IMR-90 (cell line): ENCODE results near the gene GPR153. TPM values are rescaled to one million over a fixed set of nuclear protein-coding genes. Genes with fewer than 3 reads are reported as not detected.

Source experiments
- ATAC-seq: fragments of 200-7000 bp; cut with Tn5 transposase; 2 replicates; pipeline ENCODE4 v1.9.1; 2020; ENCODE audit warnings: low read depth, mild to moderate bottlenecking, moderate library complexity
- BruUV-seq: library from RNA; stranded (reverse); fragments of 400-500 nt; replicated peaks from 2 replicates; lab custom pipeline; 2021; lab: Mats Ljungman, UMichigan
- CTCF ChIA-PET: fragments of 300-600 bp; formaldehyde crosslinking; extraction: SDS; loops from one replicate; lab custom pipeline; 2021; ENCODE audit warnings: antibody characterized with exemption; lab: Yijun Ruan, JAX
- POLR2A ChIA-PET: fragments of 300-600 bp; sonication (Branson Sonifier 250); formaldehyde crosslinking; loops from one replicate; lab custom pipeline; 2022; ENCODE audit warnings: antibody characterized with exemption; ENCODE audit not compliant: unreplicated experiment; lab: Charles Lee
- DNase-seq: peaks from one replicate; pipeline ENCODE4 v3.0.0; 2013
- H2AFZ ChIP-seq: replicated peaks from 2 replicates; pipeline ENCODE3; 2013; ENCODE audit warnings: low read length, mild to moderate bottlenecking; ENCODE audit not compliant: poor library complexity
- H2AK5ac ChIP-seq: 2 replicates; pipeline ENCODE4 v1.6.1; 2013; ENCODE audit warnings: low read depth, low read length, inconsistent platforms
- H2AK9ac ChIP-seq: replicated peaks from 2 replicates; pipeline ENCODE3; 2013; ENCODE audit warnings: mild to moderate bottlenecking, low read depth, low read length, moderate library complexity; ENCODE audit not compliant: poor library complexity
- H2BK120ac ChIP-seq: 2 replicates; pipeline ENCODE4 v1.6.1; 2013; ENCODE audit warnings: low read depth, low read length, inconsistent platforms
- H2BK15ac ChIP-seq: 3 replicates; pipeline ENCODE4 v1.6.1; 2013; ENCODE audit warnings: low read depth, low read length, inconsistent platforms
- H2BK20ac ChIP-seq: 2 replicates; pipeline ENCODE4 v1.6.1; 2013; ENCODE audit warnings: low read depth, mild to moderate bottlenecking, inconsistent platforms, low read length, moderate library complexity
- H2BK5ac ChIP-seq: 2 replicates; pipeline ENCODE4 v1.6.1; 2013; ENCODE audit warnings: mild to moderate bottlenecking, low read depth, low read length, inconsistent platforms; ENCODE audit not compliant: poor library complexity, severe bottlenecking
- H3K14ac ChIP-seq: replicated peaks from 2 replicates; pipeline ENCODE4 v1.6.1; 2013; ENCODE audit warnings: low read depth, low read length, inconsistent platforms
- H3K18ac ChIP-seq: 2 replicates; pipeline ENCODE4 v1.6.1; 2013; ENCODE audit warnings: low read depth, low read length, control low read depth
- H3K23ac ChIP-seq: 2 replicates; pipeline ENCODE4 v1.6.1; 2013; ENCODE audit warnings: low read depth, low read length, inconsistent platforms
- H3K27ac ChIP-seq: 2 replicates; pipeline ENCODE4 v1.5.1; 2013; ENCODE audit warnings: mild to moderate bottlenecking, control low read depth, low read length; ENCODE audit not compliant: insufficient read depth
- H3K27me3 ChIP-seq: 2 replicates; pipeline ENCODE4 v1.6.1; 2013; ENCODE audit warnings: low read length; ENCODE audit not compliant: control insufficient read depth, insufficient read depth
- H3K36me3 ChIP-seq: 2 replicates; pipeline ENCODE4 v1.6.1; 2013; ENCODE audit warnings: low read length, mixed read lengths; ENCODE audit not compliant: control insufficient read depth, insufficient read depth
- H3K4ac ChIP-seq: 2 replicates; pipeline ENCODE4 v1.6.1; 2013; ENCODE audit warnings: low read depth, low read length, inconsistent platforms
- H3K4me1 ChIP-seq: 2 replicates; pipeline ENCODE4 v1.6.1; 2013; ENCODE audit warnings: low read length, mixed read lengths; ENCODE audit not compliant: control insufficient read depth, insufficient read depth
- H3K4me2 ChIP-seq: 2 replicates; pipeline ENCODE4 v1.6.1; 2013; ENCODE audit warnings: low read depth, mild to moderate bottlenecking, control low read depth, low read length, moderate library complexity
- H3K4me3 ChIP-seq: 2 replicates; pipeline ENCODE4 v1.5.1; 2013; ENCODE audit warnings: low read depth, mild to moderate bottlenecking, control low read depth, low read length, moderate library complexity; ENCODE audit not compliant: insufficient read depth
- H3K56ac ChIP-seq: 2 replicates; pipeline ENCODE4 v1.6.1; 2013; ENCODE audit warnings: low read length, inconsistent platforms; ENCODE audit not compliant: insufficient read depth; ENCODE audit errors: extremely low read depth
- H3K79me1 ChIP-seq, 2 experiments: 2 replicates each; pipeline ENCODE4 v1.6.1; 2013; ENCODE audit warnings: low read length in 2 of 2, inconsistent platforms in 1 of 2, low read depth in 1 of 2
- H3K9ac ChIP-seq: 2 replicates; pipeline ENCODE4 v1.6.1; 2013; ENCODE audit warnings: low read depth, low read length, control low read depth
- H3K9me1 ChIP-seq: 2 replicates; pipeline ENCODE4 v1.6.1; 2013; ENCODE audit warnings: low read length, inconsistent platforms; ENCODE audit not compliant: insufficient read depth
- H3K9me3 ChIP-seq: 2 replicates; pipeline ENCODE4 v1.6.1; 2013; ENCODE audit warnings: low read length; ENCODE audit not compliant: control insufficient read depth, insufficient read depth
- H4K20me1 ChIP-seq: 2 replicates; pipeline ENCODE4 v1.6.1; 2013; ENCODE audit warnings: low read length, inconsistent platforms; ENCODE audit not compliant: insufficient read depth
- H4K5ac ChIP-seq: 2 replicates; pipeline ENCODE4 v1.6.1; 2013; ENCODE audit warnings: mild to moderate bottlenecking, low read depth, low read length, control low read depth
- H4K8ac ChIP-seq, 2 experiments: 2 replicates each; pipeline ENCODE4 v1.6.1; 2013; ENCODE audit warnings: low read depth in 2 of 2, low read length in 2 of 2, control low read depth in 1 of 2, inconsistent platforms in 1 of 2
- H4K91ac ChIP-seq: 2 replicates; pipeline ENCODE4 v1.6.1; 2013; ENCODE audit warnings: low read depth, low read length, inconsistent platforms; ENCODE audit not compliant: insufficient read depth
- BHLHE40 ChIP-seq: fragments of 150-350 bp; IDR thresholded peaks from 2 replicates; pipeline ENCODE4 v1.6.1; 2016; ENCODE audit warnings: mild to moderate bottlenecking, low read depth, low read length
- CEBPB ChIP-seq: IDR thresholded peaks from 2 replicates; pipeline ENCODE4 v1.6.1; 2012; ENCODE audit warnings: low read depth, low read length, improper control_type of control experiment
- CHD1 ChIP-seq: IDR thresholded peaks from 2 replicates; pipeline ENCODE4 v1.6.1; 2012; ENCODE audit warnings: low read depth, low read length, improper control_type of control experiment
- ELK1 ChIP-seq: fragments of 150-350 bp; IDR thresholded peaks from 2 replicates; pipeline ENCODE4 v1.6.1; 2016; ENCODE audit warnings: low read depth, mild to moderate bottlenecking, low read length, moderate library complexity, borderline replicate concordance
- FOS ChIP-seq: fragments of 150-350 bp; IDR thresholded peaks from 2 replicates; pipeline ENCODE4 v1.6.1; 2016; ENCODE audit warnings: low read depth, low read length
- MAFK ChIP-seq: IDR thresholded peaks from 2 replicates; pipeline ENCODE4 v1.6.1; 2012; ENCODE audit warnings: low read depth, low read length, improper control_type of control experiment
- MXI1 ChIP-seq: IDR thresholded peaks from 2 replicates; pipeline ENCODE4 v1.6.1; 2012; ENCODE audit warnings: low read depth, mild to moderate bottlenecking, low read length, moderate library complexity, borderline replicate concordance
- NFE2L2 ChIP-seq: fragments of 150-350 bp; IDR thresholded peaks from 2 replicates; pipeline ENCODE4 v1.6.1; 2016; ENCODE audit warnings: low read depth, mild to moderate bottlenecking, low read length
- RFX5 ChIP-seq: IDR thresholded peaks from 2 replicates; pipeline ENCODE4 v1.8.0; 2012; ENCODE audit warnings: low read depth, mild to moderate bottlenecking, low read length, moderate library complexity
- SMC3 ChIP-seq: fragments of 150-350 bp; IDR thresholded peaks from 2 replicates; pipeline ENCODE4 v1.6.1; 2016; ENCODE audit warnings: low read depth, mild to moderate bottlenecking, antibody characterized with exemption, low read length, moderate library complexity
- USF2 ChIP-seq: fragments of 150-350 bp; IDR thresholded peaks from 2 replicates; pipeline ENCODE4 v1.6.1; 2017; ENCODE audit warnings: mild to moderate bottlenecking, antibody characterized with exemption, low read length, low read depth
- WGBS, 2 experiments: methylation state at CpG; one replicate each; pipeline versions ENCODE4 v1.1.5 to v1.1.7; 2013; ENCODE audit warnings: missing lambda C conversion rate in 2 of 2; ENCODE audit not compliant: insufficient read length in 1 of 2; ENCODE audit errors: extremely low coverage in 2 of 2; 5-methylcytosine and 5-hydroxymethylcytosine counted together
- dilution Hi-C: fragments of 300-500 bp; cut with HindIII; formaldehyde crosslinking; loops from one replicate; pipeline ENCODE4 v1.14.3; 2018; ENCODE audit warnings: low sequenced_read_pairs; ENCODE audit not compliant: unreplicated experiment
- in situ Hi-C: fragments of 300-500 bp; cut with MboI; formaldehyde crosslinking; loops from 3 replicates; pipeline ENCODE4 v1.14.3; 2019; ENCODE audit warnings: low sequenced_read_pairs, inconsistent platforms, mixed read lengths
- intact Hi-C: fragments of 100-400 bp; cut with micrococcal nuclease; formaldehyde crosslinking; loops from 2 replicates; pipeline ENCODE4 v1.10.0; 2022
- polyA plus RNA-seq, 3 experiments: library from polyadenylated mRNA; depleted of rRNA; stranded (reverse); fragments of >200 nt; gene quantifications; 2 replicates each; pipeline ENCODE4 v1.2.3, GENCODE V29; 2012; ENCODE audit warnings: low replicate concordance in 1 of 3
- total RNA-seq: library from RNA; depleted of rRNA; stranded (reverse); fragments of >200 nt; gene quantifications from 2 replicates; pipeline ENCODE4 v1.2.3, GENCODE V29; 2012

GPR153 gene
- total and polyA plus RNA-seq, 2 of the 4 experiments (the other 2 are of a cell fraction): 1.8 to 5.2 TPM

GRCh38 chr1:6287431-6287886, 26.6 kb upstream of the GPR153 start:
- Histone ChIP-seq H3K9me1 (no peaks in the 10 kb centered on the region), H3K4me1 (no peaks in the 10 kb centered on the region), H2BK5ac (no peak overlapping the region), H3K9ac (no peak overlapping the region), H2AK5ac (no peak overlapping the region), H4K20me1 (no peaks in the 10 kb centered on the region), H3K4me3 (no peak overlapping the region), H2AFZ (no peak overlapping the region), H4K8ac (no peak overlapping the region), H3K56ac (no peak overlapping the region), H3K23ac (no peak overlapping the region), H3K9me3 (no peaks in the 10 kb centered on the region), H4K91ac (no peak overlapping the region), H3K27me3 (no peaks in the 10 kb centered on the region), H3K27ac (no peak overlapping the region), H3K14ac (no peak overlapping the region), H2AK9ac (no peak overlapping the region), H3K79me1 (no peaks in the 10 kb centered on the region; a peak in 1 of 4 replicates), H4K5ac (no peak overlapping the region), H3K4me2 (no peak overlapping the region), H2BK15ac (no peak overlapping the region), H3K18ac (no peak overlapping the region), H2BK120ac (no peak overlapping the region), H2BK20ac (no peak overlapping the region), H3K36me3 (peaks cover 3% of the 10 kb centered on the region; the same call in 1 of the 2 replicates), H3K4ac (no peak overlapping the region)
- ChIA-PET POLR2A (no interaction called here), CTCF (no interaction called here)
- dilution Hi-C loops (no loop called here), in situ Hi-C loops (no loop called here), intact Hi-C loops (no loop called here)
- no peak for DNase-seq
- WGBS, 2 experiments: 73% methylated on average over 6 of the region's 10 CpGs; no CpG with 5 or more reads in 1 of the 2 experiments
- no peak for ATAC-seq
- TF ChIP-seq SMC3 (no peak), RFX5 (no peak), CEBPB (no peak), MXI1 (no peak), FOS (no peak), CHD1 (no peak), BHLHE40 (no peak), MAFK (no peak), USF2 (no peak), ELK1 (no peak), NFE2L2 (no peak)
- no TSS peak for BruUV-seq
